Activated CD4-positive, alpha-beta T cell treated with anti-CD3 and anti-CD28 coated beads for 48 hours (primary cell): ENCODE measurements around the gene LEMD2.

ENCODE experiments used
- DNase-seq: peaks from one replicate; pipeline ENCODE4 v3.0.0-alpha.2; 2020

The LEMD2 gene

DNA sequence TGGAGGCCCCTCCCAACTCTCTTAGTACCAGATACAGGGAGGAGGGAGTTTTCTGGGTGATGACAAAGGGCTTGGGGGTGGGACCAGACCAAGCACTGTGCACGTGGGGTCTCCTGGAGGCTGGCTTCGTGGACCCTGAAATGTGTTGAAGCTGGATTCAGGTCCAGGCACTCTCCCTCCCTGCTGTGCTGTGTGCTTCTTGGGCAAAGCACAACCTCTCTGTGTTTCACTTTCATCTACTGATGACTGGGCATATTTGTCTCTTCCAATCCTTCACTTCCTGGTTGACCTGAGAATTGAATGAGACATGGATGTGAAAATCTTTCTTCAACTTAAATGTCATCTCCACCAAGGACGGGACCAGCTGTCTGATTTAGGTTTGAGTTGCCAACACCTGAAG lies 29.4 kb upstream of the LEMD2 start:
- no peak for DNase-seq

- no peak for DNase-seq
Observed at GRCh38 chr6:33817489-33817888, 28.6 kb upstream of the LEMD2 start.

- no peak for DNase-seq
Observed at GRCh38 chr6:33816911-33817310, 28.0 kb upstream of the LEMD2 start.

DNA sequence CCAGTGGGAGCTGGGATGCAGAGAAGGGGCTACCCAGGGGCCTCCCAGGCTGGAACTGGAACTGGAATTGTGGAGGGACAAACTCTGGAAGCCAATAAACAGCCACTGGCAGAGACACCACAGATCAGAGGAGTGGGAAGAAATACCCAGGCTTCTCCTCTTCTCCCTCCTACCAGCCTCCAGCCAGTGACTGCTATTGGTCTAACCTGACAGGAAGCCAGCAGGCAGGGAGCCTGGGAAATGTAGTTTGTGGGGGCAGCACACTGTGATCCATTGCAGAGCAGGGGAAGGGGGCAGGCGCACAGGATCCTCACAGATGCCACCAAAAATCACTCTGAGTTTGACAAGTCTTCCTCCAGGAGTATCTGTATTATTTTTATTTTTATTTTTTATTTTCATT lies 26.9 kb upstream of the LEMD2 start:
- DNase-seq, result peak; percentile 32

- DNase-seq, result no peak
Observed at GRCh38 chr6:33813990-33814985, 25.4 kb upstream of the LEMD2 start.

- DNase-seq, result no peak
Observed at GRCh38 chr6:33813246-33813904, 24.4 kb upstream of the LEMD2 start.

- peak; percentile 54 for DNase-seq
Observed at GRCh38 chr6:33812669-33813068, 23.7 kb upstream of the LEMD2 start.

- DNase-seq, result no peak
Observed at GRCh38 chr6:33809594-33809993, 20.7 kb upstream of the LEMD2 start.

DNA sequence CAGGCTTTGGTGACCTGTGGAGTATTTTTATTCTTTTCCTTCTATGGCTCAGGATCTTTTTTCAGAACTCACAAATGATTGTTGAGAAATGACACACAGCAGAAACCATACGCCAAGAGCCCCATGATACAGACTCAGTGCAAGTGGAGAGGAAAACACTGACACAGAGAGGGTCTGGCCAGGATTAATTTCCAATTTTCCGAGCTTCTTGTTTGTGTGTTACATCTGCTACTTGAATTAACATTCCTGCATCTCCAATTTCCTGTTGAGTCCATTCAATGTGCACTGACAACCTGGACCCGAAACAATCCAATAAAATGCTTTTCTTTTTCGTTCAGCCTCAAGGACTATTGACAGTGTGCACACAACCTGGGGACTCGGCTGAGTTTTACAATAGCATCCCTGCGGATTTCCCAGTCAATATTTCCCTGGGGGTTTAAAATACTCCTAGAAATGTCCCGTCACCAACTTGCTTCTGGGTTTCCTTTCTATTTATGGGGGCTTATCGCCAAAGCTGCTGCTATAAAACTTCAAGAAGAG lies 19.8 kb upstream of the LEMD2 start:
- no peak for DNase-seq

- DNase-seq, result no peak
Observed at GRCh38 chr6:33807606-33808005, 18.7 kb upstream of the LEMD2 start.

- no peak for DNase-seq
Observed at GRCh38 chr6:33806841-33807240, 17.9 kb upstream of the LEMD2 start.

DNA sequence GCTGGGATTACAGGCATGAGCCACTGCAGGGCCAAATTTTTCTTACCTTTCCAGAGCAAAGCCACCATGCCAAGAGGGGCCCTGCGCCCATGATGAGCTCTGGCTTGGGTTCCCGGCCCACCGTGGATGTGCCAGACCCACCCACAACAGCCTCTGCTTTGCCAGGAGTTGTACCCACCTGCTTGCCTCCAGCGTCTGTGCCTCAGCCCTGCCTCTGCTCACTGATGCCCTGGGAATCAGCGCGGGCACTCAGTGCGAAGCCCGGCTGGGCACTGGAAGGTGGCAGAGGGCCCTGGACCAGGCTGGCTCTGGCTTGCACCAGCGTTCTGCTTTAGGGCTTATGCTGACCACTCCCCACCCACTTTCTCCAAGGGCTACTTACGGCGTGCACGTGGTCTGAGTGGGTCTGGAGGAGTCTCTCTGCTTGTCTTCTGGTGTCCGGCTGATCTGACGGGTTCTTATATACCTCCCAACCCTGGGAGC lies 14.7 kb upstream of the LEMD2 start, which contains the start of gene MLN:
MLN (minus strand) TSS at position 433 of the 483 bp plus-strand sequence. CDS start 2,840 bp downstream, outside the sequence.
- no peak for DNase-seq

GRCh38 chr6:33802186-33802958 lies 13.4 kb upstream of the LEMD2 start:
- no peak for DNase-seq

- DNase-seq, result no peak
Observed at GRCh38 chr6:33801611-33802010, 12.7 kb upstream of the LEMD2 start.

GRCh38 chr6:33800248-33800969 lies 11.5 kb upstream of the LEMD2 start:
- DNase-seq, result no peak

GRCh38 chr6:33799454-33800113 lies 10.7 kb upstream of the LEMD2 start:
- no peak for DNase-seq

DNA sequence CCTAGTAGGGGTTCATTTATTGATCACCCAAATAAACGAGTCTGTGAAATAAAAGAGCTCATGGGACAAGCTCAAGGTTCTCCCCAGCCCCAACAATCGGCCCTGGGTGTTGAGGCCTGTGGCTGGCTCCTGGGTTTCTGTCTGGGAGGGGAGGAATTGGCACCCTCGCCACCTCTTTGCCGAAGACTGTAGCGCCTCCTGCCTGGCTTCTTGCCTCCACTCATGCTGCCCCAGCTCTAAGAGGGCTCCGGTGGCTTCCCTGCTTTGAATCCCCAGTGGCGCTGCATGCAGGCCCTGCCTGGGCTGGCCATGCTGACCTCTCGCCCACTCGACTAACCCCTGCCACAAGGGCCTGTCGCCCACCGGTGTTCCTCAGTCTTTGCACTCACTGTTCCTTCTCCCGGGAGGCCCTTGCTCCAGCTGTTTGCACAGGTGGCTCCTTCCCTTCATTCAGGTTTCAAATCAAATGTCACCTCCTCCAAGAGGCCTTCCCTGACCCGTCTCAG lies 9.5 kb upstream of the LEMD2 start:
- no peak for DNase-seq

DNA sequence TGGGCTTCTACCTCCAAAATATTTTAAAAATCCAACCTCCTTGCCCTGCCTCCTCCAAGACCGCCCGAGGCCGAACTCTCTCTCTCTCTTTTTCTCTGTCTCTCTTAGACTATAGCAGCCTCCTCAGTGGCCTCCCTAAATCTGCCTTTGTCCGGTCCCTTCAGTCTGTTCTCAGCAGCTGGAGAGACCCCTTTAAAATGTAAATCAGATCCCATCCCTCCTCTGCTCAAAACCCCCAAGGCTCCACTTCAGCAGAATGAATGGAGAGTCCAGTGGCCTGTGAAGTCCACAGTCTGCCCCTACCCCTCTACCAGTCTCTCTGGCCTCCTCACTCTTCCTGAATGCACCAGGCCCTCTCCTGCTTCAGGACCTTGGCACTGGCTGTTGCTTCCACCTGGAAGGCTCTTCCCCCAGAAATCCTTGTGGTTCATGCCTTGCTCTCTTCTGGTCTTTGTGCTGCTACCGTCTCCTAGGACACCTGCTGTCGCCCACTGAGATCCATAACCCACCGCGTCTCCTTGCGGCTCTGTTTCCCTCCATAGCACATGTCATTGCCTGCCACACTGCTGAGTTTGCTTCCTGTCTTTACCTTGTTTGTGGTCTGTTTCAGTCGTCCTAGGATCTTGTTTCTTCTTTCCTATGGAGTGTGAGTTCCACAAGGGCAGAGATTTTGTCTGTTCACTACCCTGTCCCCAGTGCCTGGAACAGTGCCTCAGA lies 8.9 kb upstream of the LEMD2 start:
- DNase-seq, result no peak

DNA sequence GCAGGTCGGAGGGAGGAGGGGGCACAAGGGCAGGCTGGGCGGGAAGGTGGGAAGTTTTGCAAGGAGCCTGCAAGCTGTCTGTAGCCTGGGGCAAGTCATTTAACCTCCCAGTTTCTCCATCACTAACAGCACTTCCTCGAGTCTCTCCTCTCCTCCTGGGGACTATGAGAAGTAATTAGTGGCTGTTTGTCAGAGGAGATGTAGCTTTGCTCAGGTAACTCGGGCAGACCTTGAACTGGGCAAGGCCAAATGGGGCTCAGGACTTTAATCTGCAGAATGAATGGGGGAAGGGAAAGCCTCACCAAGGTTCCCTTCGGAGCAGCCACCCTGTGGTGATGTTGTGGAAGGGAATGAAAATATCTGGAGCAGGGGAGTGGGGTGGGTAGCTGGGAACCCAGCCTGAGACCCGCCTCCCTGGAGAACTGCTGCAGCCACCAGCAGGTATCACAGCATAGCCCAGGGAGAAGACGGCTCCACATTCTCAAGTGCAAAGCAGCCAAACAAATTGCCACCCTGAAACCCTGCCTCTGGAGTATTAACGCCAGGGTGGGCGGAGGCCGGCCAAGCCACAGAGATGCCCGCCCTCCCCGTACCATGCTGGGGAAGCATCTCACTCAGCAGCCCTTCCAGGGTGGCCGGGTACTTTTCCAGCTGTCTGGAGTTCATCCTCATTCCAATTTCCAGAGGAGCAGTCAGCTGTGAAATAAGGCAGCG lies 6.1 kb upstream of the LEMD2 start:
- no peak for DNase-seq

GRCh38 chr6:33792981-33793380 lies 4.1 kb upstream of the LEMD2 start:
- no peak for DNase-seq
